K562 (cell line): ENCODE results near the gene ANKRD65. TPM values are rescaled to one million over a fixed set of nuclear protein-coding genes. Genes with fewer than 3 reads are reported as not detected.

ENCODE experiments used
- ADNP ChIP-seq: fragments of 200-800 bp; sonication (Bioruptor generic); IDR thresholded peaks from 2 replicates; pipeline ENCODE4 v1.6.1; 2016; ENCODE audit warnings: missing genetic modification characterization, missing compliant biosample characterization
- CBX8 ChIP-seq: fragments of 200-600 bp; sonication (generic); IDR thresholded peaks from 2 replicates; pipeline ENCODE4 v1.6.1; 2012; ENCODE audit warnings: borderline replicate concordance, mixed run types, low read depth, mild to moderate bottlenecking, moderate library complexity, mixed read lengths, low read length, control low read depth, inconsistent platforms; ENCODE audit not compliant: poor library complexity, severe bottlenecking; ENCODE audit errors: extremely low read depth
- CHD2 ChIP-seq: IDR thresholded peaks from 2 replicates; pipeline ENCODE4 v1.6.1; 2011; ENCODE audit warnings: low read depth, low read length
- CXXC5 ChIP-seq: fragments of 250-450 bp; sonication (Bioruptor Pico); IDR thresholded peaks from 2 replicates; pipeline ENCODE4 v1.8.0; 2022; ENCODE audit warnings: inconsistent platforms, mild to moderate bottlenecking, moderate library complexity
- FOXP4 ChIP-seq: sonication (generic); formaldehyde crosslinking; IDR thresholded peaks from 2 replicates; pipeline ENCODE4 v1.8.0; 2022; ENCODE audit warnings: mild to moderate bottlenecking, missing genetic modification reagents, borderline replicate concordance
- GABPB2 ChIP-seq: fragments of 250-450 bp; sonication (Bioruptor Pico); conservative IDR thresholded peaks from 2 replicates; pipeline ENCODE4 v1.5.1; 2021; ENCODE audit warnings: mild to moderate bottlenecking
- GTF2E2 ChIP-seq: fragments of 200-800 bp; sonication (Bioruptor generic); IDR thresholded peaks from 2 replicates; pipeline ENCODE4 v1.6.1; 2016; ENCODE audit warnings: missing genetic modification characterization, missing compliant biosample characterization
- IRF2 ChIP-seq: sonication (generic); formaldehyde crosslinking; IDR thresholded peaks from 2 replicates; pipeline ENCODE4 v1.8.1; 2022; ENCODE audit warnings: mild to moderate bottlenecking, missing genetic modification reagents
- KAT7 ChIP-seq: sonication (generic); formaldehyde crosslinking; IDR thresholded peaks from 2 replicates; pipeline ENCODE4 v1.8.0; 2022; ENCODE audit warnings: missing genetic modification reagents, mild to moderate bottlenecking, borderline replicate concordance
- MAFG ChIP-seq: fragments of 450-650 bp; conservative IDR thresholded peaks from 2 replicates; pipeline ENCODE4 v1.6.1; 2016; ENCODE audit warnings: missing genetic modification characterization, missing compliant biosample characterization
- MCM7 ChIP-seq, 2 experiments: fragments of 450-650 bp; IDR thresholded peaks; 2 replicates each; pipeline ENCODE4 v1.6.1; 2016 to 2018
- NUFIP1 ChIP-seq: fragments of 450-650 bp; IDR thresholded peaks from 2 replicates; pipeline ENCODE4 v1.6.1; 2018; ENCODE audit not compliant: partially characterized antibody
- PBX2 ChIP-seq, 2 experiments: IDR thresholded peaks in 1 of 2; conservative IDR thresholded peaks in 1 of 2; 2 replicates each; pipeline ENCODE4 v1.6.1; 2016; ENCODE audit warnings: low read depth in 2 of 2, mild to moderate bottlenecking in 1 of 2, missing compliant biosample characterization in 1 of 2, missing genetic modification characterization in 1 of 2, moderate library complexity in 1 of 2
- POLR2AphosphoS5 ChIP-seq: IDR thresholded peaks from 2 replicates; pipeline ENCODE4 v1.6.1; 2011; ENCODE audit warnings: mild to moderate bottlenecking, low read depth, low read length, moderate library complexity; ENCODE audit not compliant: control insufficient read depth, insufficient read depth
- RBM15 ChIP-seq: fragments of 200-400 bp; formaldehyde crosslinking; IDR thresholded peaks from 2 replicates; pipeline ENCODE4 v1.6.1; 2018; ENCODE audit warnings: mild to moderate bottlenecking, low read length, moderate library complexity; ENCODE audit not compliant: insufficient read depth
- SLC30A9 ChIP-seq: fragments of 250-450 bp; sonication (Bioruptor Pico); IDR thresholded peaks from 2 replicates; pipeline ENCODE4 v1.8.0; 2022; ENCODE audit warnings: mild to moderate bottlenecking, moderate library complexity
- SP2 ChIP-seq: IDR thresholded peaks from 2 replicates; pipeline ENCODE4 v1.6.1; 2011; ENCODE audit warnings: mild to moderate bottlenecking, low read depth, low read length, moderate library complexity; ENCODE audit not compliant: poor library complexity, severe bottlenecking; ENCODE audit errors: extremely low read depth
- TCF7 ChIP-seq: sonication (generic); IDR thresholded peaks from 2 replicates; pipeline ENCODE4 v1.6.1; 2016; ENCODE audit warnings: antibody characterized with exemption, borderline replicate concordance
- TRIM24 ChIP-seq, 2 experiments: fragments of 450-650 bp; IDR thresholded peaks; 2 replicates each; pipeline ENCODE4 v1.6.1; 2016
- ZHX1 ChIP-seq: fragments of 150-350 bp; conservative IDR thresholded peaks from 2 replicates; pipeline ENCODE4 v1.6.1; 2014; ENCODE audit warnings: low read length
- ZSCAN32 ChIP-seq: fragments of 450-650 bp; formaldehyde crosslinking; IDR thresholded peaks from 2 replicates; pipeline ENCODE4 v1.4.0; 2020; ENCODE audit warnings: mild to moderate bottlenecking, moderate library complexity
- polyA plus RNA-seq, 8 experiments: library from polyadenylated mRNA; depleted of rRNA in 4 of 8; stranded (reverse) in 5 of 8; unstranded in 3 of 8; fragments of >200 nt; fragmentation: Nextera tagmentation in 2 of 8; fragmentation: Illumina TruSeq in 1 of 8; extraction: Ambion mirVana in 2 of 8; extraction: Trizol in 1 of 8; gene quantifications; 2 replicates each; pipeline versions ENCODE4 v1.2.1 to v1.2.3, GENCODE V29; 2011 to 2014; ENCODE audit warnings: inconsistent platforms in 1 of 8, missing spikeins in 1 of 8
- total RNA-seq, 7 experiments: library from RNA; depleted of rRNA in 6 of 7; stranded (reverse); fragments of >200 nt in 6 of 7; fragmentation: Illumina TruSeq in 2 of 7; extraction: Trizol in 2 of 7; gene quantifications; 2 replicates each; pipeline versions ENCODE4 v1.2.1 to v1.2.3, GENCODE V29; 2011 to 2021; ENCODE audit warnings: low replicate concordance in 1 of 7

ANKRD65 gene
- total and polyA plus RNA-seq, 9 of the 15 experiments (the other 6 are each of a cell fraction or from before 2014, with no cell fraction given): not detected

DNA sequence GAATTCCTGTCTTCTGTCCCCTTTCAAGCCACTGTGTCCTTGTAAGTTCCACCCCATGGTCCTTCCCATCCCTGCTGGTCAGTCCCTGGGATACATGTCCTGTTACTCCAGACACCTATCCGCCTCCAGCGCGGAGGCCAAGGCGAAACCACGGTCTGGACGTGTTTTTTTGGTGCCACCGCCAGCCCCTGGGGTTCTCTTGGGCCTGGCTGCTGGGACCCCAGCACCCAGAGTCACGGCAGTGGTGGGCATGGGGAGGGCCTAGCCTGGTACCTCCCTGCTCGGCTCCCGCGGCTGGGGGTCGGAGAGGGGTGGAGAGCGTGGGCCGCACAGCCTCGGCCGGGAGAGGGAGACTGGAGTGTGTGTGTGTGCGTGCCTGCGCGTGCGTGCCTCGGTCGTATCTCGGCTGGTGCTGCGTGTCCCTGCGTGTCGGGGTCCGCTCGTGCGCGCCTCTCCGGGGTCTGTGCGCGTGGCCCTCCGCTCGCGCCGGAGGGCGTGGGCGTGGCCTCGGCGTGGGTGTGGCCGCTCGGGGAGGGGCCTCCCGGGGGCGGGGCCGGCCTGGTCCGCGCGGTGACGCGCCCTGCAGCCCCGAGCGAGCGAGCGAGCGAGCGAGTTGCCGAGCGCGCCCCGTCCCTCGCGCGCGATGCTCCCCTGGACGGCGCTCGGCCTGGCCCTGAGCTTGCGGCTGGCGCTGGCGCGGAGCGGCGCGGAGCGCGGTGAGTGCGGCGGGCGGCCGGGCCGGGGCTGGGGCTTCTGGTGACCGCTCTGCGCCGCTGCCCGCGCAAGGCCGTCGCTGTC lies 14.2 kb upstream of the ANKRD65 start, which contains the start of gene VWA1 (continued):
- TF ChIP-seq CBX8 (no peak), MCM7 (IDR thresholded peaks at IDR 0.05) (no peak), IRF2 (CRISPR knock-in tag) (no peak), TRIM24 (IDR thresholded peaks at IDR 0.05) (no peak), MAFG (tag) (no peak), PBX2 (CRISPR knock-in tag; IDR thresholded peaks at IDR 0.05; ENCODE audit: low read depth) (no peak), PBX2 (tag; conservative IDR thresholded peaks at IDR 0.05; ENCODE audit: low read depth) (no peak), POLR2AphosphoS5 (no peak), ZSCAN32 (no peak), KAT7 (no peak), FOXP4 (CRISPR knock-in tag) (no peak), ADNP (tag) (no peak), CHD2 (no peak), SP2 (no peak), GTF2E2 (tag) (no peak), NUFIP1 (no peak), TCF7 (no peak), RBM15 (0 out of 2 replicates have a peak, but pooled peaks have one; percentile 23), ZHX1 (no peak), SLC30A9 (CRISPR knock-in tag) (no peak), GABPB2 (CRISPR knock-in tag) (no peak), CXXC5 (peak; percentile 85)
